ENCODE results near the gene CAND1.
"Not testable (repeated sequence)": the region's sequence is repeated elsewhere in the genome, so short reads cannot be mapped to it uniquely, and the experiment has no call there.

The CAND1 gene

GRCh38 chr12:67327466-67327865 is 58.3 kb downstream of the CAND1 start:
- Histone ChIP-seq H3K9me3 (ENCODE audit: severe bottlenecking) (peaks cover 3% of the 10 kb centered on the region), H3K36me3 (no peaks in the 10 kb centered on the region), H3K27ac (no peak overlapping the region), H3K4me3 (ENCODE audit: low read depth, low read length) (no peak overlapping the region), H3K27me3 (ENCODE audit: insufficient read depth, low read depth, severe bottlenecking) (no peaks in the 10 kb centered on the region)
- TF ChIP-seq CTCF (IDR thresholded peaks at IDR 0.05; ENCODE audit: low read depth, low read length), result no peak
- DNase-seq, result no peak

GRCh38 chr12:67331123-67331522 is 62.0 kb downstream of the CAND1 start:
- DNase-seq, result no peak
- Histone ChIP-seq H3K4me3 (ENCODE audit: low read depth, low read length) (no peak overlapping the region), H3K27ac (no peak overlapping the region)

GRCh38 chr12:67331828-67332227 is 62.7 kb downstream of the CAND1 start:
- no peak for TF ChIP-seq CTCF (IDR thresholded peaks at IDR 0.05; ENCODE audit: low read depth, low read length)
- no peaks in the 10 kb centered on the region for H3K36me3 ChIP-seq
- no peaks in the 10 kb centered on the region for H3K27me3 ChIP-seq (ENCODE audit: insufficient read depth, low read depth, severe bottlenecking)
- no peak for DNase-seq
- no peak overlapping the region for H3K27ac ChIP-seq
- H3K9me3 ChIP-seq (ENCODE audit: severe bottlenecking), result no peaks in the 10 kb centered on the region
- H3K4me3 ChIP-seq (ENCODE audit: low read depth, low read length), result no peak overlapping the region

More at GRCh38 chr12:67331123-67331522, 62.0 kb downstream of the CAND1 start:
- Histone ChIP-seq H3K36me3 (no peaks in the 10 kb centered on the region), H3K27me3 (ENCODE audit: insufficient read depth, low read depth, severe bottlenecking) (no peaks in the 10 kb centered on the region), H3K9me3 (ENCODE audit: severe bottlenecking) (no peaks in the 10 kb centered on the region)
- TF ChIP-seq CTCF (IDR thresholded peaks at IDR 0.05; ENCODE audit: low read depth, low read length), result no peak

- no peak overlapping the region for H3K4me3 ChIP-seq (ENCODE audit: low read depth, low read length)
- no peak for DNase-seq
- no peaks in the 10 kb centered on the region for H3K27me3 ChIP-seq (ENCODE audit: insufficient read depth, low read depth, severe bottlenecking)
- no peak for TF ChIP-seq CTCF (IDR thresholded peaks at IDR 0.05; ENCODE audit: low read depth, low read length)
- peaks cover 4% of the 10 kb centered on the region for H3K9me3 ChIP-seq (ENCODE audit: severe bottlenecking)
- no peaks in the 10 kb centered on the region for H3K36me3 ChIP-seq
- no peak overlapping the region for H3K27ac ChIP-seq
Observed at GRCh38 chr12:67333649-67334048, 64.5 kb downstream of the CAND1 start.

GRCh38 chr12:67338426-67338825 is 69.3 kb downstream of the CAND1 start:
- Histone ChIP-seq H3K4me3 (ENCODE audit: low read depth, low read length) (no peak overlapping the region), H3K36me3 (no peaks in the 10 kb centered on the region), H3K9me3 (ENCODE audit: severe bottlenecking) (peaks cover 10% of the 10 kb centered on the region), H3K27ac (no peak overlapping the region), H3K27me3 (ENCODE audit: insufficient read depth, low read depth, severe bottlenecking) (no peaks in the 10 kb centered on the region)
- no peak for DNase-seq
- no peak for TF ChIP-seq CTCF (IDR thresholded peaks at IDR 0.05; ENCODE audit: low read depth, low read length)

- H3K27me3 ChIP-seq (ENCODE audit: insufficient read depth, low read depth, severe bottlenecking), result no peaks in the 10 kb centered on the region
- no peak for TF ChIP-seq CTCF (IDR thresholded peaks at IDR 0.05; ENCODE audit: low read depth, low read length)
- DNase-seq, result no peak
Observed at GRCh38 chr12:67339530-67339929, 70.4 kb downstream of the CAND1 start.

GRCh38 chr12:67341086-67341485 is 71.9 kb downstream of the CAND1 start:
- not testable (repeated sequence) for H3K4me3 ChIP-seq (ENCODE audit: low read depth, low read length); DNase-seq; H3K36me3 ChIP-seq; H3K27me3 ChIP-seq (ENCODE audit: insufficient read depth, low read depth, severe bottlenecking); H3K27ac ChIP-seq; H3K9me3 ChIP-seq (ENCODE audit: severe bottlenecking)

More at GRCh38 chr12:67339530-67339929, 70.4 kb downstream of the CAND1 start:
- Histone ChIP-seq H3K27ac (no peak overlapping the region), H3K4me3 (ENCODE audit: low read depth, low read length) (no peak overlapping the region), H3K36me3 (no peaks in the 10 kb centered on the region), H3K9me3 (ENCODE audit: severe bottlenecking) (peaks cover 10% of the 10 kb centered on the region)

All from WERI-Rb-1 (cell line).